Breast epithelium (tissue), 4 donors: ENCODE data around the gene MT1HL1. TPM values are rescaled to one million over a fixed set of nuclear protein-coding genes. Genes with fewer than 3 reads are reported as not detected.

Experiments used
- DNase-seq, 2 donors: peaks; one replicate each; pipeline ENCODE4 v3.0.0-alpha.2; 2019; ENCODE audit warnings: low spot score in 2 of 2
- H3K27ac ChIP-seq, 2 donors: fragments of 200-600 bp; sonication (generic) in 1 of 2; one replicate each; pipeline ENCODE4 v1.5.1; 2016 to 2019; ENCODE audit warnings: mild to moderate bottlenecking in 1 of 2
- H3K27me3 ChIP-seq, 2 donors: fragments of 200-600 bp; sonication (generic) in 1 of 2; one replicate each; pipeline versions ENCODE4 v1.5.1 to v1.6.0; 2017 to 2019; ENCODE audit warnings: control low read depth in 1 of 2, mild to moderate bottlenecking in 1 of 2
- H3K36me3 ChIP-seq: fragments of 200-600 bp; one replicate; pipeline ENCODE4 v1.5.1; 2019
- H3K4me1 ChIP-seq, 2 donors: fragments of 200-600 bp; sonication (generic); one replicate each; pipeline ENCODE4 v1.5.1; 2016 to 2019; ENCODE audit warnings: control low read depth in 1 of 2
- H3K4me3 ChIP-seq, 3 donors: fragments of 200-600 bp; sonication (generic); 1 replicate in 2 of 3; 2 replicates in 1 of 3; pipeline ENCODE4 v1.5.1; 2016 to 2019; ENCODE audit warnings: mild to moderate bottlenecking in 3 of 3, moderate library complexity in 2 of 3
- H3K9me3 ChIP-seq, 2 donors: fragments of 200-600 bp; sonication (generic) in 1 of 2; one replicate each; pipeline ENCODE4 v1.5.1; 2016 to 2019; ENCODE audit warnings: control low read depth in 1 of 2
- POLR2A ChIP-seq: fragments of 450-650 bp; IDR thresholded peaks from one replicate; pipeline ENCODE4 v1.6.1; 2016; ENCODE audit warnings: antibody characterized with exemption, mild to moderate bottlenecking, moderate library complexity
- POLR2AphosphoS5 ChIP-seq, 3 donors: sonication (generic); formaldehyde crosslinking; IDR thresholded peaks; one replicate each; pipeline ENCODE4 v1.6.1; 2017; ENCODE audit warnings: antibody characterized with exemption in 3 of 3
- intact Hi-C: fragments of 100-400 bp; cut with DNase I; formaldehyde crosslinking; loops from one replicate; pipeline ENCODE4 v1.15.1; 2023; ENCODE audit warnings: low total_unique reads
- total RNA-seq, 3 donors: library from RNA; depleted of rRNA; stranded (reverse); fragments of >200 nt; gene quantifications; one replicate each; pipeline ENCODE4 v1.1.0, GENCODE V29; 2016
- TF ChIP-seq, protein P1 (sequence below), 3 donors: fragments of 450-650 bp; IDR thresholded peaks; one replicate each; pipeline ENCODE4 v1.5.1; 2016 to 2017; ENCODE audit warnings: antibody characterized with exemption in 3 of 3, mild to moderate bottlenecking in 3 of 3, moderate library complexity in 3 of 3

The MT1HL1 gene
- total RNA-seq, 3 donors from 2014 or later = not detected

DNA sequence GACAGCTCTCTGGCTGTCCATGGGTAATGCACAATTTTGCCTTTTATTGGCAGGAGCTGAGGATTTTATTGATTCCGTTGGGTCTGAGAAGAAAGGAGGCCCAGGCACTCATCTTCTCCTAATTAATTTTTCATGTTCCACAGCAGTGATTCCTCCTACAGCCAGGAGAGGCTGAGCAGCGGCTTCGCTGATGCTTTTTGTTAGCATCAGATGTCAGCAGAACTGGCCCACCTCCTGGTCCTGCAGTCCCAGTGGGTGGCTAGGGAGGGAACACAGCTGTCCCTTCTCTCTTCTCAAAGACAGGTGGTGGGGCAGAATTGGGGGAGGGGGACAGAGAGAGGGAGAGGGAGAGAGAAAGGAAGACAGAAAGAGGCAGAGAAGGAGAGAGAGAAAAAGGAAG lies 5.7 kb downstream of the MT1HL1 start:
- H3K4me3 ChIP-seq = no peak overlapping the region
- H3K27ac ChIP-seq = no peak overlapping the region
- H3K36me3 ChIP-seq = no peaks in the 10 kb centered on the region
- no peaks in the 10 kb centered on the region for H3K27me3 ChIP-seq
- no peak for DNase-seq
- TF ChIP-seq POLR2A = no peak
- no peak for TF ChIP-seq POLR2AphosphoS5 (IDR thresholded peaks at IDR 0.05)
- TF ChIP-seq, protein P1, sequence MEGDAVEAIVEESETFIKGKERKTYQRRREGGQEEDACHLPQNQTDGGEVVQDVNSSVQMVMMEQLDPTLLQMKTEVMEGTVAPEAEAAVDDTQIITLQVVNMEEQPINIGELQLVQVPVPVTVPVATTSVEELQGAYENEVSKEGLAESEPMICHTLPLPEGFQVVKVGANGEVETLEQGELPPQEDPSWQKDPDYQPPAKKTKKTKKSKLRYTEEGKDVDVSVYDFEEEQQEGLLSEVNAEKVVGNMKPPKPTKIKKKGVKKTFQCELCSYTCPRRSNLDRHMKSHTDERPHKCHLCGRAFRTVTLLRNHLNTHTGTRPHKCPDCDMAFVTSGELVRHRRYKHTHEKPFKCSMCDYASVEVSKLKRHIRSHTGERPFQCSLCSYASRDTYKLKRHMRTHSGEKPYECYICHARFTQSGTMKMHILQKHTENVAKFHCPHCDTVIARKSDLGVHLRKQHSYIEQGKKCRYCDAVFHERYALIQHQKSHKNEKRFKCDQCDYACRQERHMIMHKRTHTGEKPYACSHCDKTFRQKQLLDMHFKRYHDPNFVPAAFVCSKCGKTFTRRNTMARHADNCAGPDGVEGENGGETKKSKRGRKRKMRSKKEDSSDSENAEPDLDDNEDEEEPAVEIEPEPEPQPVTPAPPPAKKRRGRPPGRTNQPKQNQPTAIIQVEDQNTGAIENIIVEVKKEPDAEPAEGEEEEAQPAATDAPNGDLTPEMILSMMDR (IDR thresholded peaks at IDR 0.05) = no peak
- H3K4me1 ChIP-seq = no peaks in the 10 kb centered on the region
- intact Hi-C loops = no loop called here
- no peaks in the 10 kb centered on the region for H3K9me3 ChIP-seq

DNA sequence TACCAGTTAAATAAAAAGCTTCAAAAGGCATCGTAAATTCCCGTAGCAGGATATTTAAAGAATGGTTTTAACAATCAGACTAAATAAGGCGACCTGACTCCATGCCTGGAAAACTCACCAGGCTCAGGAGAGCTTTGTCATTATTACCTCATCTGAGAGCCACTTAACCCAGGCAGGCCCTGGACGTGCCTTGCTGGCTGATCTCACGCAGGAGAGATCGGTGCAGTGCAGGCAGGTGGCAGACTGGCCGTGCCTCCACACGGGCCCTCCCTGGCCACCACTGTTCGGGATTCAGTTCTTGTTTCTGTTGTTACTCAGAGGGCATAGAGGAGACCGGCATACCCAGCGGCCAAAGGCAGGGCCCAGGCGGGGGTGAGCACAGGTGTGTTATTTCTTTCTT lies 6.4 kb downstream of the MT1HL1 start:
- no peak for DNase-seq
- H3K36me3 ChIP-seq = no peaks in the 10 kb centered on the region
- H3K27ac ChIP-seq = no peak overlapping the region
- H3K4me3 ChIP-seq = no peak overlapping the region
- H3K9me3 ChIP-seq = no peaks in the 10 kb centered on the region
- no peaks in the 10 kb centered on the region for H3K4me1 ChIP-seq
- no peaks in the 10 kb centered on the region for H3K27me3 ChIP-seq
- intact Hi-C loops = no loop called here
- TF ChIP-seq POLR2AphosphoS5 (IDR thresholded peaks at IDR 0.05) = no peak
- TF ChIP-seq, protein P1 (IDR thresholded peaks at IDR 0.05) = no peak
- TF ChIP-seq POLR2A = no peak

DNA sequence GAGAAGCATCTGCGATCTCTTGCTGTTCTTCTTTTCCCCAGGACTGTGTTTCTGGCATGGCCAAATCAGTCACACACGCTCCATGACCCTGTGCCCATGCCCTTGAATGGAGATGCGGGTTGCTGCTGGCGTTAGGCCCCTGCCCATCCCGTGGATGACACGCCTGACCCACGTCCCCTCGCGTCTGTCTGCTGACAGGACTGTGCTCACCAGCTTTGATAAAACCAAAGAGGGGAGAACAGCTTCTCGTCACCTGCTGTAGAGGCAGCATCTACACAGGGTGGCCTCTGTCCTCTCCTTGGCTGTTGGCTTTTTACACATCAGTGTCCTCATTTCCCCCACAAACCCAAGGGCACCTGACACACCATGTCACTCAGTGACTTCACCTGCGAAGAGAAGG lies 6.9 kb downstream of the MT1HL1 start:
- Histone ChIP-seq H3K9me3 (no peaks in the 10 kb centered on the region), H3K27ac (no peak overlapping the region), H3K36me3 (no peaks in the 10 kb centered on the region), H3K27me3 (no peaks in the 10 kb centered on the region), H3K4me3 (no peak overlapping the region), H3K4me1 (no peaks in the 10 kb centered on the region)
- DNase-seq = no peak
- intact Hi-C loops = no loop called here
- TF ChIP-seq, protein P1 (IDR thresholded peaks at IDR 0.05) = no peak
- no peak for TF ChIP-seq POLR2AphosphoS5 (IDR thresholded peaks at IDR 0.05)
- no peak for TF ChIP-seq POLR2A

DNA sequence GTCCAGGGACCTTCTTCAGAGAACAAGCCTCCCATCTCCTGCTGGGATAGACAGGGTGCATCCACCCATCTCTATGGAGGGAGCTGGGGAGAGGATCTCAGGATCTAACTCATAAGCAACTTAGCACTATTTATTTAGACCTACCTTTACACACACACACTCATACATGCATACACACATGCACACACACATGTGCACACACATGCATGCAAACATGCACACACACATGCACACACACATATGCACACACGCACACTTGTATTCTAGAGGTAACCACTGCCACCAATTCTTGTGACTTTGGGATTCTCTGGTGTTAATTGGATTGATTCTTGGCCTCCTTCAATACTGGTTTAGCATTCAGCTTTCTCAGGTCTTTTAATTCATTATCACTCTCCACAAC lies 9.8 kb downstream of the MT1HL1 start:
- TF ChIP-seq POLR2A (no peak), POLR2AphosphoS5 (IDR thresholded peaks at IDR 0.05) (no peak)
- TF ChIP-seq, protein P1 (IDR thresholded peaks at IDR 0.05) = no peak
- H3K4me3 ChIP-seq = no peak overlapping the region
- peaks cover 3 to 21% of the 10 kb centered on the region in 2 donors for H3K9me3 ChIP-seq
- no peak overlapping the region for H3K27ac ChIP-seq
- no peaks in the 10 kb centered on the region for H3K36me3 ChIP-seq
- DNase-seq = no peak
- H3K27me3 ChIP-seq = no peaks in the 10 kb centered on the region
- intact Hi-C loops = no loop called here
- H3K4me1 ChIP-seq = no peaks in the 10 kb centered on the region

DNA sequence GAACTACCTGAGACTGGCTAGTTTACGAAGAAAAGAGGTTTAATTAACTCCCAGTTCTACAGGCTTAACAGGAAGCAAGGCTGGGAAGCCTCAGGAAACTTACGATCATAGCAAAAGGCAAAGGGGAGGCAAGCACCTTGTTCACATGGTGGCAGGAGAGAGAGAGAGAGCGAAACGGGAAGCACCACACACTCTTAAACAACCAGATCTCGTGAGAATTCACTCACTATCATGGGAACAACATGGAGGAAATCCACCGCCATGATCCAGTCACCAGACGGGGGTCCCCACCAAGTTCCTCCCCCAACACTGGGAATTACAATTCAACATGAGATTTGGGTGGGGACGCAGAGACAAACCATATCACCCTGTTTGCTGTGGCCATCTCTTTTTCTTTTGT lies 11.8 kb downstream of the MT1HL1 start:
- Histone ChIP-seq H3K4me3 (no peak overlapping the region), H3K27me3 (no peaks in the 10 kb centered on the region), H3K4me1 (no peaks in the 10 kb centered on the region), H3K27ac (no peak overlapping the region), H3K9me3 (peaks cover 3 to 25% of the 10 kb centered on the region in 2 donors), H3K36me3 (no peaks in the 10 kb centered on the region)
- TF ChIP-seq, protein P1 (IDR thresholded peaks at IDR 0.05) = no peak
- TF ChIP-seq POLR2A (no peak), POLR2AphosphoS5 (IDR thresholded peaks at IDR 0.05) (no peak)
- intact Hi-C loops = no loop called here
- DNase-seq = no peak
